K562 (cell line): ENCODE results near the gene CTIF.

ENCODE experiments used
- CBX3 ChIP-seq, 2 experiments: IDR thresholded peaks; 1 replicate in 1 of 2; 2 replicates in 1 of 2; pipeline ENCODE4 v1.6.1; 2012; ENCODE audit warnings: inconsistent platforms in 2 of 2, low read length in 2 of 2, borderline replicate concordance in 1 of 2, control low read depth in 1 of 2
- ELF4 ChIP-seq: fragments of 450-650 bp; formaldehyde crosslinking; IDR thresholded peaks from 2 replicates; pipeline ENCODE4 v1.4.0; 2022; ENCODE audit warnings: missing genetic modification characterization
- HDAC6 ChIP-seq: IDR thresholded peaks from 2 replicates; pipeline ENCODE4 v1.6.1; 2012; ENCODE audit warnings: low read depth, mild to moderate bottlenecking, control low read depth, inconsistent platforms, low read length, moderate library complexity
- MTA2 ChIP-seq: fragments of 450-650 bp; IDR thresholded peaks from 2 replicates; pipeline ENCODE4 v1.6.1; 2016; ENCODE audit warnings: low read depth
- MYBL2 ChIP-seq, 2 experiments: fragments of 450-650 bp in 1 of 2; sonication (generic) in 1 of 2; formaldehyde crosslinking in 1 of 2; IDR thresholded peaks; 2 replicates each; pipeline versions ENCODE4 v1.6.1 to v1.8.1; 2017 to 2022; ENCODE audit warnings: borderline replicate concordance in 1 of 2, inconsistent platforms in 1 of 2, low read depth in 1 of 2, mild to moderate bottlenecking in 1 of 2, missing genetic modification reagents in 1 of 2, moderate library complexity in 1 of 2
- NR3C1 ChIP-seq: sonication (generic); formaldehyde crosslinking; IDR thresholded peaks from 2 replicates; pipeline ENCODE4 v1.8.1; 2022; ENCODE audit warnings: missing genetic modification reagents
- POLR2A ChIP-seq: fragments of 450-650 bp; conservative IDR thresholded peaks from 2 replicates; pipeline ENCODE4 v1.6.1; 2016
- PTBP1 ChIP-seq: fragments of 200-400 bp; formaldehyde crosslinking; IDR thresholded peaks from 2 replicates; pipeline ENCODE4 v1.6.1; 2017; ENCODE audit warnings: low read depth, low read length
- PYGO2 ChIP-seq: fragments of 450-650 bp; IDR thresholded peaks from 2 replicates; pipeline ENCODE4 v1.6.1; 2016; ENCODE audit warnings: mild to moderate bottlenecking, missing genetic modification characterization, moderate library complexity, missing compliant biosample characterization
- SP1 ChIP-seq: sonication (generic); formaldehyde crosslinking; IDR thresholded peaks from 2 replicates; pipeline ENCODE4 v1.8.1; 2022; ENCODE audit warnings: mild to moderate bottlenecking, missing genetic modification reagents
- TF ChIP-seq, protein P1 (sequence below): sonication (generic); formaldehyde crosslinking; IDR thresholded peaks from 2 replicates; pipeline ENCODE4 v1.8.0; 2023; ENCODE audit warnings: mild to moderate bottlenecking, missing genetic modification reagents

DNA sequence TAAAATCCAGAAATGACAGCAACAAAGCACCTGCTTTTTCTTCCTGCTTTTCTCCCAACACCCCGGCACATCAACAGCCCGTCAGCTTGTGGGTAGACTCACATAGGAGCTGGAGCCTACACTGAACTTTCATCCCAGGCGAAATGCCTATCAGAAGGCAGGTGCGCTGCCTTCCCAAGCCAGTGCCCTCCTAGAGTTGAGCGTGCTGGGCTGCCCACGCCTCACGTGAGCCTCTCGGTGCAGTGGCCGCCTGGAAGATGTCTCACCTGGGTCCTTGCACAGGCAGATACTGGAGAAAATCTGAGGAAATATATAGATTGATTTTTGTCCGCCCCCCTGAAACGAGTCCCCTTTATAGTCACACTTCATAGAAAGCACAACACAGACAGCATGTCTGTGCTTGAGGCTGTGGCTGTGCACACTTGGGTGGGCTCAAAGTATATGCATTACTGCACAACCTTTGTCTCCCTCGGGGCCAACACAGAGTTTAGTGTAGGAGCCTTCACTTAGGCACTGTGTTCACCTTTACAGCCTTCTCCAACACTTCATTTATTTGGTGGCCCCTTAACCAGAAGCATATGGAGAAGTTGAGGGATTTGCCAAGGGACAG lies 299.4 kb downstream of the CTIF start:
- TF ChIP-seq POLR2A (no peak), PTBP1 (no peak), HDAC6 (no peak), SP1 (CRISPR knock-in tag) (no peak), CBX3 (IDR thresholded peaks at IDR 0.05; ENCODE audit: borderline replicate concordance in 1 of 2, low read length in 2 of 2) (no peak), ELF4 (no peak), MYBL2 (IDR thresholded peaks at IDR 0.05; ENCODE audit: low read depth) (no peak), MYBL2 (CRISPR knock-in tag; IDR thresholded peaks at IDR 0.05; ENCODE audit: borderline replicate concordance) (no peak), MTA2 (no peak), NR3C1 (CRISPR knock-in tag) (no peak), PYGO2 (tag) (no peak)
- TF ChIP-seq, protein P1, sequence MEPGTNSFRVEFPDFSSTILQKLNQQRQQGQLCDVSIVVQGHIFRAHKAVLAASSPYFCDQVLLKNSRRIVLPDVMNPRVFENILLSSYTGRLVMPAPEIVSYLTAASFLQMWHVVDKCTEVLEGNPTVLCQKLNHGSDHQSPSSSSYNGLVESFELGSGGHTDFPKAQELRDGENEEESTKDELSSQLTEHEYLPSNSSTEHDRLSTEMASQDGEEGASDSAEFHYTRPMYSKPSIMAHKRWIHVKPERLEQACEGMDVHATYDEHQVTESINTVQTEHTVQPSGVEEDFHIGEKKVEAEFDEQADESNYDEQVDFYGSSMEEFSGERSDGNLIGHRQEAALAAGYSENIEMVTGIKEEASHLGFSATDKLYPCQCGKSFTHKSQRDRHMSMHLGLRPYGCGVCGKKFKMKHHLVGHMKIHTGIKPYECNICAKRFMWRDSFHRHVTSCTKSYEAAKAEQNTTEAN (CRISPR knock-in tag), result no peak
